ENCODE results near the gene CCDC106.

GRCh38 chr19:55696301-55697068 is 48.5 kb downstream of the CCDC106 start:
- TF ChIP-seq, protein P1, sequence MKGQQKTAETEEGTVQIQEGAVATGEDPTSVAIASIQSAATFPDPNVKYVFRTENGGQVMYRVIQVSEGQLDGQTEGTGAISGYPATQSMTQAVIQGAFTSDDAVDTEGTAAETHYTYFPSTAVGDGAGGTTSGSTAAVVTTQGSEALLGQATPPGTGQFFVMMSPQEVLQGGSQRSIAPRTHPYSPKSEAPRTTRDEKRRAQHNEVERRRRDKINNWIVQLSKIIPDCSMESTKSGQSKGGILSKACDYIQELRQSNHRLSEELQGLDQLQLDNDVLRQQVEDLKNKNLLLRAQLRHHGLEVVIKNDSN (CRISPR knock-in tag; IDR thresholded peaks at IDR 0.05), result no peak
- TF ChIP-seq ATF3 (CRISPR knock-in tag; conservative IDR thresholded peaks at IDR 0.05) (no peak), USF2 (CRISPR knock-in tag; IDR thresholded peaks at IDR 0.05) (no peak), SP1 (CRISPR knock-in tag; conservative IDR thresholded peaks at IDR 0.05) (no peak), NR2C2 (CRISPR knock-in tag; IDR thresholded peaks at IDR 0.05) (no peak), TEAD4 (CRISPR knock-in tag; IDR thresholded peaks at IDR 0.05) (no peak), GABPB1 (CRISPR knock-in tag; IDR thresholded peaks at IDR 0.05) (no peak), CBFB (CRISPR knock-in tag; IDR thresholded peaks at IDR 0.05; ENCODE audit: low read depth) (no peak), CDX4 (CRISPR knock-in tag; IDR thresholded peaks at IDR 0.05; ENCODE audit: borderline replicate concordance) (no peak), JUN (CRISPR knock-in tag; IDR thresholded peaks at IDR 0.05) (no peak)
- TF ChIP-seq, protein P2, sequence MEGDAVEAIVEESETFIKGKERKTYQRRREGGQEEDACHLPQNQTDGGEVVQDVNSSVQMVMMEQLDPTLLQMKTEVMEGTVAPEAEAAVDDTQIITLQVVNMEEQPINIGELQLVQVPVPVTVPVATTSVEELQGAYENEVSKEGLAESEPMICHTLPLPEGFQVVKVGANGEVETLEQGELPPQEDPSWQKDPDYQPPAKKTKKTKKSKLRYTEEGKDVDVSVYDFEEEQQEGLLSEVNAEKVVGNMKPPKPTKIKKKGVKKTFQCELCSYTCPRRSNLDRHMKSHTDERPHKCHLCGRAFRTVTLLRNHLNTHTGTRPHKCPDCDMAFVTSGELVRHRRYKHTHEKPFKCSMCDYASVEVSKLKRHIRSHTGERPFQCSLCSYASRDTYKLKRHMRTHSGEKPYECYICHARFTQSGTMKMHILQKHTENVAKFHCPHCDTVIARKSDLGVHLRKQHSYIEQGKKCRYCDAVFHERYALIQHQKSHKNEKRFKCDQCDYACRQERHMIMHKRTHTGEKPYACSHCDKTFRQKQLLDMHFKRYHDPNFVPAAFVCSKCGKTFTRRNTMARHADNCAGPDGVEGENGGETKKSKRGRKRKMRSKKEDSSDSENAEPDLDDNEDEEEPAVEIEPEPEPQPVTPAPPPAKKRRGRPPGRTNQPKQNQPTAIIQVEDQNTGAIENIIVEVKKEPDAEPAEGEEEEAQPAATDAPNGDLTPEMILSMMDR (IDR thresholded peaks at IDR 0.05), result no peak

Measured in WTC11 (cell line).